Peyer's patch (tissue), 4 donors: Measurements from ENCODE around the gene PAQR6. TPM values are rescaled to one million over a fixed set of nuclear protein-coding genes. Genes with fewer than 3 reads are reported as not detected.
A peak's percentile ranks its signal among the peaks of the same experiment; 100 is the strongest.
"Not testable (repeated sequence)": the region's sequence is repeated elsewhere in the genome, so short reads cannot be mapped to it uniquely, and the experiment has no call there.

ENCODE experiments used
- DNase-seq, 3 donors: peaks; one replicate each; pipeline ENCODE4 v3.0.0-alpha.2; 2017 to 2019
- H3K27ac ChIP-seq, 4 donors: fragments of 200-600 bp; sonication (generic); one replicate each; pipeline ENCODE4 v1.5.1; 2016 to 2019
- H3K27me3 ChIP-seq, 2 donors: fragments of 200-600 bp; sonication (generic); one replicate each; pipeline ENCODE4 v1.5.1; 2019
- H3K36me3 ChIP-seq, 3 donors: fragments of 200-600 bp; sonication (generic); one replicate each; pipeline ENCODE4 v1.5.1; 2016 to 2019
- H3K4me1 ChIP-seq, 4 donors: fragments of 200-600 bp; sonication (generic); one replicate each; pipeline ENCODE4 v1.5.1; 2016 to 2019
- H3K4me3 ChIP-seq, 4 donors: fragments of 200-600 bp; sonication (generic); 1 replicate in 3 of 4; 2 replicates in 1 of 4; pipeline ENCODE4 v1.5.1; 2016 to 2019; ENCODE audit warnings: mild to moderate bottlenecking in 1 of 4
- H3K9me3 ChIP-seq, 4 donors: fragments of 200-600 bp; sonication (generic); one replicate each; pipeline ENCODE4 v1.5.1; 2016 to 2019; ENCODE audit warnings: mild to moderate bottlenecking in 1 of 4
- CTCF ChIP-seq, 6 experiments: fragments of 450-650 bp in 4 of 6; fragments of 200-600 bp in 2 of 6; sonication (generic) in 1 of 6; IDR thresholded peaks; one replicate each; pipeline ENCODE4 v1.5.1; 2017 to 2019; ENCODE audit warnings: antibody characterized with exemption in 6 of 6, mild to moderate bottlenecking in 3 of 6, moderate library complexity in 1 of 6
- POLR2A ChIP-seq, 2 donors: fragments of 450-650 bp; IDR thresholded peaks; one replicate each; pipeline ENCODE4 v1.5.1; 2017; ENCODE audit warnings: antibody characterized with exemption in 2 of 2, mild to moderate bottlenecking in 2 of 2, moderate library complexity in 2 of 2
- total RNA-seq, 4 donors: library from RNA; depleted of rRNA; stranded (reverse); fragments of >200 nt; gene quantifications; one replicate each; pipeline ENCODE4 v1.1.0, GENCODE V29; 2016

PAQR6 gene
- total RNA-seq, 4 donors from 2014 or later: 0.70 to 7.4 (median 4.1) TPM

DNA sequence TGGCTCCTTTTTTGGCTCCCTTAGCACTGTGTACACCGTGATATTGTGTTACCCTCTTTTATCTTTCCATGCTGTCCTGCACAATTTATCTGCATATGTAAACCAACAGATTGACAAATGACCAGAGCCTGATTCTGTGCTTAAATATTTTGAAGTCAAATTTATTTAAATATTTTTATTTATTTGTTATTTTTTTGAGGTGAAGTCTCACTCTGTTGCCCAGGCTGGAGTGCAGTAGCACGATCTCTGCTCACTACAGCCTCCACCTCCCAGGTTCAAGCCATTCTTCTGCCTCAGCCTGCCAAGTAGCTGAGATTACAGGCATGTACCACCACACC, 22.2 kb downstream of the PAQR6 start:
- H3K9me3 ChIP-seq: no peaks in the 10 kb centered on the region
- H3K4me1 ChIP-seq: no peaks in the 10 kb centered on the region
- no peaks in the 10 kb centered on the region for H3K27me3 ChIP-seq
- peaks cover 0 to 55% (median 0%) of the 10 kb centered on the region in 3 donors for H3K36me3 ChIP-seq
- H3K27ac ChIP-seq: no peak overlapping the region
- TF ChIP-seq POLR2A (IDR thresholded peaks at IDR 0.05) (no peak), CTCF (IDR thresholded peaks at IDR 0.05) (no peak)
- H3K4me3 ChIP-seq: no peak overlapping the region
- DNase-seq: no peak

DNA sequence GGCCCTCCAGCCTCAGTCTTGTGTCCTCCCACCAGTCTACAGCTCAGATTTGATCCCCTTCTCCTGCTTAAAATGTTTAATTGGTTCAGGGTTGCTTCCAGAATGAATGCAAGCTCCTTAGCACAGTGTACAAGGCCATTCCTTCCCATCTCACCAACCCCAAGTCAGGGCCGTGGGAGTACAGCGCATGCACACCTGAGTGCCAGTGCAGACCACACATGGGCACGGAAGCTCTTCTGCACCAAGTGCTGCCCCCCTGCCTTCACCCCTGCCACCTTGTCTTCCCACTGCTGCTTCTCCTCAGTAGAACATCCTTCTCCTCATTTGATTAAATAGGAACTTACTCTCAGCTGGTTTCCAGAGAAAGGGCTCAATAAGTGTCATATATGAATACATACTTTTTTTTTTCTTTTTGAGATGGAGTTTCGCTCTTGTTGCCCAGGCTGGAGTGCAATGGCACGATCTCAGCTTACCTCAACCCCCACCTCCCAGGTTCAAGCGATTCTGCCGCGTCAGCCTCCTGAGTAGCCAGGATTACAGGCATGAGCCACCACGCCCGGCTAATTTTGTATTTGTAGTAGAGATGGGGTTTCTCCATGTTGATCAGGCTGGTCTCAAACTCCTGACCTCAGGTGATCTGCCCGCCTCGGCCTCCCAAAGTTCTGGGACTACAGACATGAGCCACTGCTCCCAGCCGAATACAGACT, 25.7 kb downstream of the PAQR6 start:
- Histone ChIP-seq H3K36me3 (peaks cover 0 to 43% (median 0%) of the 10 kb centered on the region in 3 donors), H3K27ac (no peak overlapping the region), H3K4me3 (no peak overlapping the region), H3K27me3 (no peaks in the 10 kb centered on the region), H3K9me3 (no peaks in the 10 kb centered on the region), H3K4me1 (no peaks in the 10 kb centered on the region)
- no peak for DNase-seq
- TF ChIP-seq POLR2A (IDR thresholded peaks at IDR 0.05) (no peak), CTCF (IDR thresholded peaks at IDR 0.05) (no peak)

- Histone ChIP-seq H3K4me1 (no peaks in the 10 kb centered on the region), H3K9me3 (no peaks in the 10 kb centered on the region), H3K36me3 (peaks cover 0 to 38% (median 0%) of the 10 kb centered on the region in 3 donors), H3K27me3 (no peaks in the 10 kb centered on the region), H3K4me3 (no peak overlapping the region), H3K27ac (no peak overlapping the region)
- DNase-seq: no peak
- TF ChIP-seq POLR2A (IDR thresholded peaks at IDR 0.05) (no peak), CTCF (IDR thresholded peaks at IDR 0.05) (no peak)
Observed at GRCh38 chr1:156220226-156220625, 27.6 kb downstream of the PAQR6 start.

GRCh38 chr1:156217871-156218270, 30.0 kb downstream of the PAQR6 start:
- Histone ChIP-seq H3K27me3 (no peaks in the 10 kb centered on the region), H3K4me3 (no peak overlapping the region), H3K27ac (peak overlapping the region in 1 of 4 donors; percentile 19), H3K4me1 (peaks cover 0 to 10% (median 5%) of the 10 kb centered on the region in 4 donors), H3K9me3 (no peaks in the 10 kb centered on the region), H3K36me3 (peaks cover 0 to 27% (median 0%) of the 10 kb centered on the region in 3 donors)
- no peak for DNase-seq
- TF ChIP-seq POLR2A (IDR thresholded peaks at IDR 0.05) (no peak), CTCF (IDR thresholded peaks at IDR 0.05) (no peak)

- Histone ChIP-seq H3K36me3 (peaks cover 0 to 14% (median 0%) of the 10 kb centered on the region in 3 donors), H3K4me1 (peaks cover 0 to 10% (median 5%) of the 10 kb centered on the region in 4 donors)
- not testable (repeated sequence) for H3K9me3 ChIP-seq, H3K27me3 ChIP-seq, DNase-seq, H3K4me3 ChIP-seq, H3K27ac ChIP-seq
Observed at GRCh38 chr1:156216361-156217086, 31.3 kb downstream of the PAQR6 start.
